SK-N-SH (cell line): ENCODE measurements around the gene DLG2.

Experiments
- CHD2 ChIP-seq: fragments of 150-350 bp; IDR thresholded peaks from 2 replicates; pipeline ENCODE4 v1.6.1; 2018; ENCODE audit warnings: low read length; ENCODE audit not compliant: partially characterized antibody
- EP300 ChIP-seq, 2 experiments: IDR thresholded peaks; 2 replicates each; pipeline versions ENCODE4 v1.4.0 to v1.6.1; 2012; ENCODE audit warnings: borderline replicate concordance in 1 of 2, low read depth in 1 of 2, low read length in 1 of 2
- EZH2phosphoT487 ChIP-seq: fragments of 200-600 bp; sonication (generic); IDR thresholded peaks from 2 replicates; pipeline ENCODE4 v1.6.1; 2017; ENCODE audit warnings: low read depth, mixed run types, mild to moderate bottlenecking, antibody characterized with exemption, moderate library complexity, borderline replicate concordance
- GABPA ChIP-seq: IDR thresholded peaks from 2 replicates; pipeline ENCODE4 v1.4.0; 2012; ENCODE audit warnings: low read depth, mild to moderate bottlenecking
- POLR2AphosphoS5 ChIP-seq: IDR thresholded peaks from 2 replicates; pipeline ENCODE4 v1.6.1; 2012; ENCODE audit warnings: low read depth, low read length
- SMC3 ChIP-seq: IDR thresholded peaks from 2 replicates; pipeline ENCODE4 v1.6.1; 2012; ENCODE audit warnings: low read depth, low read length, improper control_type of control experiment
- TF ChIP-seq, protein P1 (sequence below): fragments of 200-600 bp; sonication (generic); IDR thresholded peaks from 2 replicates; pipeline ENCODE4 v1.6.1; 2017; ENCODE audit warnings: antibody characterized with exemption, mild to moderate bottlenecking, moderate library complexity
- TF ChIP-seq, protein P2 (sequence below): IDR thresholded peaks from 2 replicates; pipeline ENCODE4 v1.4.0; 2012; ENCODE audit warnings: low read depth

DNA sequence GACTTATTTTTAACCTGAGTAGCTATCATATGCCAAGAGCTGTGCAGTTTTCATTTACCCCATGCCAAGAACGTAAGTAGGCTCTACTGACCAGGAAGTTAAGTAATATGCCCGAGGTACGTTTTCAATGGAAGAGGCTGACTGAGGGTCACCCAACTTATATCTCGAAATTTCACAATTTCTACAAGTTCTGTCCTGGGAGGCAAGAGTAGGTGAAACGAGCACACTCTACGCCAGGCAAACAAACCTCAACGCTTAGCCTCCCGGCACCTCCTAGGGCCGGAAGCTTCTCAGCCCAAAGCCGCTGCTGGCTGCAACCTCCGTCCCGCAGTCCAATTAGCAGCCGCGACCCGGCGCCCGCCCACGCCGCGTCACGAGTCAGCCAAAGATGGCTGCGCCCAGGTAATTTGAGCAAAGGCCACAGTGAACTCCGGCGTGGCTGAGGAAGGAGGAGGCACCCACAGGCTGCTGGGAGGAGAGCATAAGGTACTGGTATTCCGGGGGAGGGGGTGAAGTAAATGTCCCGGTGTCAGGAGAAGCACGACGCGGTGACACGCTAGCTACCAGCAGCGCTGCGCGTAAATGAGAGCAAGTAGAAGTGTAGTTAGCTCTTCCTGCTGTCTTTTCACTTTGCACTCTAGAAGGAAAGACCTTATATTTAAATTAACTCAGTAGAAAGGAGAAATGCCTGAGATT, 20.6 kb upstream of the DLG2 start, which contains the start of gene TMEM126A:
- peak; percentile 81 for TF ChIP-seq GABPA
- TF ChIP-seq CHD2, result peak; percentile 73
- peak; percentile 95 for TF ChIP-seq POLR2AphosphoS5
- TF ChIP-seq, protein P1, sequence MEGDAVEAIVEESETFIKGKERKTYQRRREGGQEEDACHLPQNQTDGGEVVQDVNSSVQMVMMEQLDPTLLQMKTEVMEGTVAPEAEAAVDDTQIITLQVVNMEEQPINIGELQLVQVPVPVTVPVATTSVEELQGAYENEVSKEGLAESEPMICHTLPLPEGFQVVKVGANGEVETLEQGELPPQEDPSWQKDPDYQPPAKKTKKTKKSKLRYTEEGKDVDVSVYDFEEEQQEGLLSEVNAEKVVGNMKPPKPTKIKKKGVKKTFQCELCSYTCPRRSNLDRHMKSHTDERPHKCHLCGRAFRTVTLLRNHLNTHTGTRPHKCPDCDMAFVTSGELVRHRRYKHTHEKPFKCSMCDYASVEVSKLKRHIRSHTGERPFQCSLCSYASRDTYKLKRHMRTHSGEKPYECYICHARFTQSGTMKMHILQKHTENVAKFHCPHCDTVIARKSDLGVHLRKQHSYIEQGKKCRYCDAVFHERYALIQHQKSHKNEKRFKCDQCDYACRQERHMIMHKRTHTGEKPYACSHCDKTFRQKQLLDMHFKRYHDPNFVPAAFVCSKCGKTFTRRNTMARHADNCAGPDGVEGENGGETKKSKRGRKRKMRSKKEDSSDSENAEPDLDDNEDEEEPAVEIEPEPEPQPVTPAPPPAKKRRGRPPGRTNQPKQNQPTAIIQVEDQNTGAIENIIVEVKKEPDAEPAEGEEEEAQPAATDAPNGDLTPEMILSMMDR, result no peak
- TF ChIP-seq, protein P2, sequence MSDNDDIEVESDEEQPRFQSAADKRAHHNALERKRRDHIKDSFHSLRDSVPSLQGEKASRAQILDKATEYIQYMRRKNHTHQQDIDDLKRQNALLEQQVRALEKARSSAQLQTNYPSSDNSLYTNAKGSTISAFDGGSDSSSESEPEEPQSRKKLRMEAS, result peak; percentile 69
- no peak for TF ChIP-seq SMC3
- no peak for TF ChIP-seq EZH2phosphoT487
- TF ChIP-seq EP300 (IDR thresholded peaks at IDR 0.05; ENCODE audit: borderline replicate concordance in 1 of 2, low read depth in 1 of 2, low read length in 1 of 2), result 0 out of 4 replicates have a peak, but pooled peaks of 1 of the 2 experiments have one; percentile 8
